H9 (cell line): Measurements from ENCODE around the gene MYL3. TPM values are rescaled to one million over a fixed set of nuclear protein-coding genes. Genes with fewer than 3 reads are reported as not detected.

Experiments used
- DNase-seq: peaks from one replicate; pipeline ENCODE4 v3.0.0-alpha.2; 2017
- H2AFZ ChIP-seq: one replicate; pipeline ENCODE4 v1.6.1; 2013; ENCODE audit warnings: mild to moderate bottlenecking, low read length, control low read depth, moderate library complexity
- H2AK5ac ChIP-seq: 2 replicates; pipeline ENCODE4 v1.6.1; 2013; ENCODE audit warnings: low read length, control low read depth, mixed read lengths; ENCODE audit not compliant: insufficient read length
- H2BK120ac ChIP-seq: one replicate; pipeline ENCODE4 v1.6.1; 2013; ENCODE audit warnings: low read depth, mild to moderate bottlenecking, low read length, control low read depth, inconsistent platforms; ENCODE audit not compliant: poor library complexity, severe bottlenecking
- H2BK12ac ChIP-seq: 2 replicates; pipeline ENCODE4 v1.6.1; 2013; ENCODE audit warnings: low read length, control low read depth, mixed read lengths, low read depth; ENCODE audit not compliant: insufficient read length
- H2BK15ac ChIP-seq: 2 replicates; pipeline ENCODE4 v1.6.1; 2013; ENCODE audit warnings: low read depth, low read length, control low read depth
- H2BK20ac ChIP-seq: one replicate; pipeline ENCODE4 v1.6.1; 2013; ENCODE audit warnings: low read depth, mild to moderate bottlenecking, low read length, control low read depth, inconsistent platforms; ENCODE audit not compliant: poor library complexity, severe bottlenecking
- H2BK5ac ChIP-seq: 2 replicates; pipeline ENCODE4 v1.6.1; 2013; ENCODE audit warnings: low read length, control low read depth, mixed read lengths; ENCODE audit not compliant: insufficient read length
- H3K14ac ChIP-seq: 2 replicates; pipeline ENCODE4 v1.6.1; 2013; ENCODE audit warnings: low read length, control low read depth; ENCODE audit not compliant: insufficient read depth
- H3K18ac ChIP-seq: 2 replicates; pipeline ENCODE4 v1.6.1; 2013; ENCODE audit warnings: low read depth, mild to moderate bottlenecking, mixed read lengths, low read length, control low read depth; ENCODE audit not compliant: insufficient read length
- H3K23ac ChIP-seq: 2 replicates; pipeline ENCODE4 v1.6.1; 2013; ENCODE audit warnings: low read length, control low read depth, mixed read lengths, low read depth; ENCODE audit not compliant: insufficient read length
- H3K23me2 ChIP-seq: 2 replicates; pipeline ENCODE4 v1.6.1; 2013; ENCODE audit warnings: low read depth, mild to moderate bottlenecking, mixed read lengths, low read length, control low read depth; ENCODE audit not compliant: insufficient read length, poor library complexity, severe bottlenecking
- H3K27ac ChIP-seq: 2 replicates; pipeline ENCODE4 v1.5.1; 2013; ENCODE audit warnings: low read length, control low read depth, mixed read lengths, low read depth; ENCODE audit not compliant: insufficient read length
- H3K27me3 ChIP-seq: 2 replicates; pipeline ENCODE4 v1.6.1; 2013; ENCODE audit warnings: low read length, control low read depth, inconsistent platforms; ENCODE audit not compliant: insufficient read depth
- H3K4ac ChIP-seq: 2 replicates; pipeline ENCODE4 v1.6.1; 2013; ENCODE audit warnings: low read depth, mild to moderate bottlenecking, control low read depth, inconsistent platforms, low read length, moderate library complexity
- H3K4me1 ChIP-seq: 2 replicates; pipeline ENCODE4 v1.6.1; 2013; ENCODE audit warnings: low read length, control low read depth, inconsistent platforms; ENCODE audit not compliant: insufficient read depth
- H3K4me2 ChIP-seq: 2 replicates; pipeline ENCODE4 v1.6.1; 2013; ENCODE audit warnings: low read length, control low read depth, mixed read lengths; ENCODE audit not compliant: insufficient read length, insufficient read depth
- H3K56ac ChIP-seq: 2 replicates; pipeline ENCODE4 v1.6.1; 2013; ENCODE audit warnings: low read depth, mild to moderate bottlenecking, mixed read lengths, low read length, control low read depth; ENCODE audit not compliant: insufficient read length
- H3K79me1 ChIP-seq: 2 replicates; pipeline ENCODE4 v1.6.1; 2013; ENCODE audit warnings: low read depth, mild to moderate bottlenecking, moderate library complexity, low read length, control low read depth, inconsistent platforms; ENCODE audit not compliant: insufficient read depth, poor library complexity, severe bottlenecking
- H3K79me2 ChIP-seq: 2 replicates; pipeline ENCODE4 v1.6.1; 2013; ENCODE audit warnings: low read length, control low read depth, inconsistent platforms; ENCODE audit not compliant: insufficient read depth
- H3K9ac ChIP-seq: 2 replicates; pipeline ENCODE4 v1.6.1; 2013; ENCODE audit warnings: low read length, control low read depth, mixed read lengths; ENCODE audit not compliant: insufficient read length; ENCODE audit errors: extremely low read depth
- H3K9me3 ChIP-seq: one replicate; pipeline ENCODE4 v1.6.1; 2013; ENCODE audit warnings: low read depth, low read length, inconsistent platforms; ENCODE audit not compliant: control insufficient read depth
- H3T11ph ChIP-seq: one replicate; pipeline ENCODE4 v1.6.1; 2013; ENCODE audit warnings: mild to moderate bottlenecking, low read length, control low read depth, inconsistent platforms
- H4K20me1 ChIP-seq: one replicate; pipeline ENCODE4 v1.6.1; 2013; ENCODE audit not compliant: control insufficient read depth, insufficient read length, insufficient read depth
- H4K5ac ChIP-seq: 2 replicates; pipeline ENCODE4 v1.6.1; 2013; ENCODE audit warnings: low read depth, mild to moderate bottlenecking, mixed read lengths, low read length, control low read depth; ENCODE audit not compliant: insufficient read length
- H4K8ac ChIP-seq: replicated peaks from 2 replicates; pipeline ENCODE4 v1.6.1; 2013; ENCODE audit warnings: low read length, control low read depth, mixed read lengths, low read depth; ENCODE audit not compliant: insufficient read length
- H4K91ac ChIP-seq: 2 replicates; pipeline ENCODE4 v1.6.1; 2013; ENCODE audit warnings: low read depth, mild to moderate bottlenecking, moderate library complexity, mixed read lengths, low read length, control low read depth; ENCODE audit not compliant: insufficient read length
- H3K27ac Mint-ChIP-seq, 3 experiments: 2 replicates in 2 of 3; 3 replicates in 1 of 3; pipeline ENCODE4 v1.8.0; 2020 to 2021; ENCODE audit warnings: mixed read lengths in 3 of 3, mild to moderate bottlenecking in 1 of 3, moderate library complexity in 1 of 3
- H3K27me3 Mint-ChIP-seq: 2 replicates; pipeline ENCODE4 v1.8.0; 2021; ENCODE audit warnings: low read depth, mild to moderate bottlenecking, moderate library complexity, mixed read lengths
- H3K36me3 Mint-ChIP-seq, 3 experiments: 2 replicates in 2 of 3; 3 replicates in 1 of 3; pipeline ENCODE4 v1.8.0; 2020 to 2021; ENCODE audit warnings: low read depth in 3 of 3, mixed read lengths in 3 of 3; ENCODE audit not compliant: insufficient read depth in 1 of 3
- H3K4me1 Mint-ChIP-seq, 2 experiments: 2 replicates each; pipeline ENCODE4 v1.8.0; 2020; ENCODE audit warnings: mixed read lengths in 2 of 2
- H3K4me3 Mint-ChIP-seq, 2 experiments: 2 replicates in 1 of 2; 3 replicates in 1 of 2; pipeline ENCODE4 v1.8.0; 2020 to 2021; ENCODE audit warnings: mild to moderate bottlenecking in 2 of 2, mixed read lengths in 2 of 2, moderate library complexity in 1 of 2
- H3K9me3 Mint-ChIP-seq, 2 experiments: 2 replicates in 1 of 2; 3 replicates in 1 of 2; pipeline ENCODE4 v1.8.0; 2020; ENCODE audit warnings: mild to moderate bottlenecking in 2 of 2, mixed read lengths in 2 of 2, moderate library complexity in 1 of 2
- WGBS: extraction: QIAGEN DNeasy Blood & Tissue Kit; methylation state at CpG from one replicate; pipeline ENCODE4 v1.1.7; 2013; ENCODE audit warnings: missing lambda C conversion rate, low lambda C conversion rate, mixed read lengths; ENCODE audit not compliant: insufficient read length; ENCODE audit errors: extremely low coverage; 5-methylcytosine and 5-hydroxymethylcytosine counted together
- total RNA-seq: library from RNA; stranded (reverse); gene quantifications from 2 replicates; pipeline ENCODE4 v1.2.1, GENCODE V29; 2021
- TF ChIP-seq, protein P1 (sequence below): fragments of 200-600 bp; sonication (generic); conservative IDR thresholded peaks from 3 replicates; pipeline ENCODE4 v1.8.0; 2021; ENCODE audit warnings: antibody characterized with exemption, mild to moderate bottlenecking

MYL3 gene
- total RNA-seq, 1 experiment from 2014 or later, result 0.24 TPM

DNA sequence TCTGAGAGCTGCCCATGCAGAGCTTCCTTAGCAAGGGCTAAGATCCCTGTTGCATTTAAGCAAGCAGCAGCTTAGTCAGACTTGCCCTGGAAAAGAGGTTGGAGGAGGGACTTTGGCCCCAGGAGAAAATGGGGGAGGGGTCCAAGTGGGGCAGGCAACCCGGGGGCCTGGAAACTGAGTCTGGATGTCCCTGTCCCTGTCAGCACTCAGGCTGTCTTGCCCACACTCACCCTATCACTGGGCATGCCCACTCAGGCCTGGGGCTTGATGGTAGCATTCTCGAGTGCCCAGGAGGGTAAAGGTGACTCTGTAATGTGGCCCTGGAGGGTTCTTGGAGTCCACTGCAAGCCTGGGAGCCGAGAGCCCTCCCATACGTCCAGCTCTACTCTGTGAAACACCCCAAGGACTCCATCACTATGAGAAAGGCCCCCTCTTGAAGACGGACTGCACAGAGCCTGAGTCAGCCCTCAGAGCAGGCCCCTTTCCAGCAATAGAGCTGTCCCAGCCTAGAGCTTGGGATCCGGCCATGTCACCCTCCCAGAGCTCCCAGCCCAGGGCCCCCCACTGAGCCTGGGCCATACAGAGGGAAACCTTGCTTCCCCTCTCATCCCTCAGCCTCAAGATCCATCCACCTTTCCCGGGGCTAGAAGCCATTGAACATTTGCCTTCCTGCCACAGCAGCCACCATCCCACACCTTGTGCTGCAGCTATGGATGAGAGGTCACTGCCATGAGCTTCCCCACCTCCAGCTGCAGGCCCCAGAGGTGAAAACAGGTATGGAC is 13.4 kb downstream of the MYL3 start:
- H3K4me1 Mint-ChIP-seq, result peaks cover 14 to 18% of the 10 kb centered on the region in 2 experiments
- Histone ChIP-seq H3K23me2 (peaks cover 4% of the 10 kb centered on the region), H3K56ac (no peak overlapping the region), H3K27me3 (no peaks in the 10 kb centered on the region), H3K4me1 (0 out of 2 replicates have a peak, but pooled peaks cover 2% of the 10 kb centered on the region), H4K20me1 (no peaks in the 10 kb centered on the region), H3K23ac (no peak overlapping the region), H3K14ac (no peak overlapping the region), H3K4ac (no peak overlapping the region), H2BK20ac (no peak overlapping the region), H2BK15ac (no peak overlapping the region), H3K9ac (no peak overlapping the region), H3K9me3 (no peaks in the 10 kb centered on the region), H3K79me2 (no peaks in the 10 kb centered on the region), H3T11ph (no peak overlapping the region), H2BK5ac (no peak overlapping the region), H2AFZ (no peak overlapping the region), H2AK5ac (no peak overlapping the region), H2BK120ac (no peak overlapping the region), H4K91ac (no peak overlapping the region), H2BK12ac (no peak overlapping the region), H3K27ac (no peak overlapping the region), H4K8ac (no peak overlapping the region), H3K4me2 (no peak overlapping the region), H3K18ac (no peak overlapping the region), H3K79me1 (no peaks in the 10 kb centered on the region), H4K5ac (no peak overlapping the region)
- H3K36me3 Mint-ChIP-seq, result no peaks in the 10 kb centered on the region
- TF ChIP-seq, protein P1, sequence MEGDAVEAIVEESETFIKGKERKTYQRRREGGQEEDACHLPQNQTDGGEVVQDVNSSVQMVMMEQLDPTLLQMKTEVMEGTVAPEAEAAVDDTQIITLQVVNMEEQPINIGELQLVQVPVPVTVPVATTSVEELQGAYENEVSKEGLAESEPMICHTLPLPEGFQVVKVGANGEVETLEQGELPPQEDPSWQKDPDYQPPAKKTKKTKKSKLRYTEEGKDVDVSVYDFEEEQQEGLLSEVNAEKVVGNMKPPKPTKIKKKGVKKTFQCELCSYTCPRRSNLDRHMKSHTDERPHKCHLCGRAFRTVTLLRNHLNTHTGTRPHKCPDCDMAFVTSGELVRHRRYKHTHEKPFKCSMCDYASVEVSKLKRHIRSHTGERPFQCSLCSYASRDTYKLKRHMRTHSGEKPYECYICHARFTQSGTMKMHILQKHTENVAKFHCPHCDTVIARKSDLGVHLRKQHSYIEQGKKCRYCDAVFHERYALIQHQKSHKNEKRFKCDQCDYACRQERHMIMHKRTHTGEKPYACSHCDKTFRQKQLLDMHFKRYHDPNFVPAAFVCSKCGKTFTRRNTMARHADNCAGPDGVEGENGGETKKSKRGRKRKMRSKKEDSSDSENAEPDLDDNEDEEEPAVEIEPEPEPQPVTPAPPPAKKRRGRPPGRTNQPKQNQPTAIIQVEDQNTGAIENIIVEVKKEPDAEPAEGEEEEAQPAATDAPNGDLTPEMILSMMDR, result no peak
- no CpG with 5 or more reads among the region's 7 CpGs for WGBS
- H3K27ac Mint-ChIP-seq, result no peak overlapping the region
- H3K9me3 Mint-ChIP-seq, result no peaks in the 10 kb centered on the region
- no peak overlapping the region for H3K4me3 Mint-ChIP-seq
- peak; percentile 20 for DNase-seq
- peaks cover 9% of the 10 kb centered on the region for H3K27me3 Mint-ChIP-seq
